Measurements from ENCODE around the gene UNC13A.

DNA sequence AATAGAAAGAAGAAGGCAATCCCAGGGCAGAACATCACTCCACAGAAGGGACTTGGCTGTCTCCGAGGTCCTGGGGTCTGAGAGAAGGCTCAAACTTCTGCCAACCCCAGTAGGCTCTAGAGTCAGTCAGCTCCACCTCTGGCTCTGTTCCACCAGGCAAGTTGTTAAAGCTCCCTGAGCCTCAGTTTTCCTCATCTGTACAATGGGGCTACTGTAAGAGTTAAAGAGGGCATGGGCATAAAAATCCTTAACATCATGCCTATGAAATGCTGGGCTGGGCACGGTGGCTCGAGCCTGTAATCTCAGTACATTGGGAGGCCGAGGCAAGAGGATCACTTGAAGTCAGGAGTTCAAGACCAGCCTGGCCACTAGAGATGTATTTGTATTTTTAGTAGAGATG lies 5.1 kb downstream of the UNC13A start:
- TF ChIP-seq POLR2AphosphoS5 (IDR thresholded peaks at IDR 0.05) = no peak
- no peak for TF ChIP-seq CTCF (IDR thresholded peaks at IDR 0.05)
- TF ChIP-seq POLR2A (IDR thresholded peaks at IDR 0.05) = no peak

Data from sigmoid colon (tissue), 4 donors.